MV-4-11 (cell line): ENCODE data around the gene INPP5K.
A peak's percentile ranks its signal among the peaks of the same experiment; 100 is the strongest.

ENCODE experiments used
- DNase-seq: peaks from one replicate; lab custom pipeline; 2025; lab: John Stamatoyannopoulos, UW

The INPP5K gene

GRCh38 chr17:1485423-1486376, 30.7 kb downstream of the INPP5K start:
- DNase-seq: no peak

GRCh38 chr17:1484676-1485422, 31.6 kb downstream of the INPP5K start:
- DNase-seq: peak; percentile 20

GRCh38 chr17:1484060-1484535, 32.3 kb downstream of the INPP5K start:
- no peak for DNase-seq

- DNase-seq: no peak
Observed at GRCh38 chr17:1482680-1483079, 33.7 kb downstream of the INPP5K start.

- DNase-seq: no peak
Observed at GRCh38 chr17:1481736-1482135, 34.7 kb downstream of the INPP5K start.

GRCh38 chr17:1480747-1481465, 35.5 kb downstream of the INPP5K start:
- no peak for DNase-seq

- DNase-seq: no peak
Observed at GRCh38 chr17:1478418-1478817, 38.0 kb downstream of the INPP5K start.

GRCh38 chr17:1475321-1475854, 41.0 kb downstream of the INPP5K start:
- DNase-seq: no peak

- DNase-seq: no peak
Observed at GRCh38 chr17:1474402-1475189, 41.8 kb downstream of the INPP5K start.

- DNase-seq: peak; percentile 49
Observed at GRCh38 chr17:1473841-1474240, 42.6 kb downstream of the INPP5K start.

GRCh38 chr17:1473170-1473569, 43.2 kb downstream of the INPP5K start:
- DNase-seq: peak; percentile 30

GRCh38 chr17:1471911-1472821, 44.2 kb downstream of the INPP5K start:
- no peak for DNase-seq

- DNase-seq: no peak
Observed at GRCh38 chr17:1471490-1471889, 44.9 kb downstream of the INPP5K start.

- DNase-seq: no peak
Observed at GRCh38 chr17:1470755-1471462, 45.5 kb downstream of the INPP5K start.

- peak; percentile 47 for DNase-seq
Observed at GRCh38 chr17:1470071-1470754, 46.2 kb downstream of the INPP5K start.

GRCh38 chr17:1469231-1469852, 47.1 kb downstream of the INPP5K start:
- no peak for DNase-seq

GRCh38 chr17:1467898-1468492, 48.4 kb downstream of the INPP5K start:
- DNase-seq: peak; percentile 84

- no peak for DNase-seq
Observed at GRCh38 chr17:1467258-1467657, 49.2 kb downstream of the INPP5K start.
